Measurements from ENCODE around the gene CAPN10.

The CAPN10 gene

GRCh38 chr2:240563951-240564560, 22.5 kb upstream of the CAPN10 start:
- no peak for DNase-seq (ENCODE audit: low read depth)

- no peak for DNase-seq (ENCODE audit: low read depth)
These were observed 21.8 kb upstream of the CAPN10 start for GRCh38 chr2:240564561-240565332.

- no peak for DNase-seq (ENCODE audit: low read depth)
These were observed 21.0 kb upstream of the CAPN10 start for GRCh38 chr2:240565333-240566202.

GRCh38 chr2:240566203-240567136, 20.1 kb upstream of the CAPN10 start:
- DNase-seq (ENCODE audit: low read depth), result no peak

GRCh38 chr2:240567137-240567871, 19.2 kb upstream of the CAPN10 start:
- DNase-seq (ENCODE audit: low read depth), result no peak

GRCh38 chr2:240567872-240568677, 18.5 kb upstream of the CAPN10 start, which contains the start of gene RNPEPL1:
Gene RNPEPL1 (plus strand): TSS chr2:240568484. CDS start chr2:240568587, 103 bp downstream.
- no peak for DNase-seq (ENCODE audit: low read depth)

- no peak for DNase-seq (ENCODE audit: low read depth)
These were observed 17.6 kb upstream of the CAPN10 start for GRCh38 chr2:240568678-240569522.

- DNase-seq (ENCODE audit: low read depth), result no peak
These were observed 17.0 kb upstream of the CAPN10 start for GRCh38 chr2:240569523-240569997.

- DNase-seq (ENCODE audit: low read depth), result no peak
These were observed 16.5 kb upstream of the CAPN10 start for GRCh38 chr2:240569998-240570530.

GRCh38 chr2:240570531-240571313, 15.8 kb upstream of the CAPN10 start:
- no peak for DNase-seq (ENCODE audit: low read depth)

- no peak for DNase-seq (ENCODE audit: low read depth)
These were observed 15.1 kb upstream of the CAPN10 start for GRCh38 chr2:240571314-240571973.

- no peak for DNase-seq (ENCODE audit: low read depth)
These were observed 14.1 kb upstream of the CAPN10 start for GRCh38 chr2:240572141-240573031.

GRCh38 chr2:240573071-240573515, 13.4 kb upstream of the CAPN10 start:
- no peak for DNase-seq (ENCODE audit: low read depth)

- DNase-seq (ENCODE audit: low read depth), result no peak
These were observed 12.8 kb upstream of the CAPN10 start for GRCh38 chr2:240573516-240574385.

Measured in HS-27A (cell line).